Parathyroid adenoma (tissue), 2 donors: ENCODE measurements around the gene EFNA5.
A peak's percentile ranks its signal among the peaks of the same experiment; 100 is the strongest.

Experiments used
- H2AFZ ChIP-seq: fragments of 300-600 bp; sonication (generic); one replicate; pipeline ENCODE4 v1.7.0; 2017; ENCODE audit warnings: antibody characterized with exemption, mild to moderate bottlenecking
- H3K27ac ChIP-seq: fragments of 300-600 bp; sonication (generic); one replicate; pipeline ENCODE4 v1.7.0; 2017
- H3K27me3 ChIP-seq: fragments of 300-600 bp; sonication (generic); one replicate; pipeline ENCODE4 v1.7.0; 2017; ENCODE audit warnings: low read length; ENCODE audit not compliant: control insufficient read depth, insufficient read depth
- H3K36me3 ChIP-seq: fragments of 300-600 bp; sonication (generic); one replicate; pipeline ENCODE4 v1.7.0; 2017; ENCODE audit warnings: low read length; ENCODE audit not compliant: control insufficient read depth, insufficient read depth
- H3K4me1 ChIP-seq: fragments of 300-600 bp; sonication (generic); one replicate; pipeline ENCODE4 v1.7.0; 2017; ENCODE audit warnings: control low read depth
- H3K4me2 ChIP-seq: fragments of 300-600 bp; sonication (generic); one replicate; pipeline ENCODE4 v1.7.0; 2017; ENCODE audit warnings: low read length
- H3K4me3 ChIP-seq: fragments of 300-600 bp; sonication (generic); one replicate; pipeline ENCODE4 v1.7.0; 2017; ENCODE audit warnings: low read depth, low read length
- H3K79me2 ChIP-seq: fragments of 300-600 bp; sonication (generic); one replicate; pipeline ENCODE4 v1.7.0; 2017; ENCODE audit warnings: control low read depth
- H3K9ac ChIP-seq: fragments of 300-600 bp; sonication (generic); one replicate; pipeline ENCODE4 v1.7.0; 2017; ENCODE audit warnings: mild to moderate bottlenecking
- H3K9me3 ChIP-seq: fragments of 300-600 bp; sonication (generic); one replicate; pipeline ENCODE4 v1.7.0; 2017; ENCODE audit warnings: low read length; ENCODE audit not compliant: control insufficient read depth
- CTCF ChIP-seq: fragments of 300-600 bp; sonication (generic); IDR thresholded peaks from one replicate; pipeline ENCODE4 v1.7.0; 2017; ENCODE audit warnings: antibody characterized with exemption, mild to moderate bottlenecking
- donor health status: primary hyperparathyroidism.

The EFNA5 gene

DNA sequence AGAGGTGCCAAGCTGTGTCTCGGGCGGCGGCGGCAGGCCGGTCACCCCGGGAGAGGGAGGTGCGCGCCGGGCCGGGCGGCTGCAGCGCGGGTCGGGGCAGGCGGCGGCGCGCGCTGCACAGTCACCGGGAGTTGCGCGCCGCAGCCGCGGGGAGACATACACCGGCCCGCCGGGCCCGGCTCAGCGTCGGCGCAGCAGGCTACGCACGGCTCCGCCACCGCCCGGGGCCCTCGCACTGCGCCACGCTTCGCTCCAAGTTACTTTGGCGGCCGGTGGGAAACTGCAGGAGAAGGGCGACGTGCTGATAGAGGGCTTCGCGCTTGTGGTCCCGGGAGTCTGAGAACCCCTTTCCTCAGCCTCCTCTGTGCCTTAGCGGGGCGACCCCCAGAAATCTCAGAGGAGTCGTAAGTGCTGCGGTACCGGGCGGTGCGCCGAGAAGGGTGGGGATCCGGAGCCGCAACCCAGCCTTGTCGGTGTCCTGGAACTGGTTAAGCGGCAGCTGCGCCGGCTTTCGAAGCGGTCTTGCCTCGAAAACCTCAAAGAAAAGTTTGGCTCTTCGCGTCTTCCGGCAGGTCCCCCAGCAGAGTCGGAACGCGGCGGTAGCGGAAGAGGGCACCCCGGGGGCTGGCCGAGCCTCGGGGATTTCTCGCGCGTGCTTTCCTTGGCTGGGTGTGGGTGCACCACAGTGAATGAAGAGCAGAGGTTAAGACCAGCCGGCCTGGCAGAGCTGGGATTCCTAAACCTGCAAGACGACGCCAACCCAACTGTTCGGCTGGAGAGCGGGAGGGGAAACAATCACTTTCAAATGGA is at the start of gene EFNA5:
Gene EFNA5 (minus strand): TSS at position 6 of the 810 bp plus-strand sequence.
- no peak within 1 kb of the TSS for H3K9ac ChIP-seq
- H3K36me3 ChIP-seq, result no peaks in the 10 kb centered on the region
- H3K27me3 ChIP-seq, result no peaks in the 10 kb centered on the region
- H3K9me3 ChIP-seq, result no peaks in the 10 kb centered on the region
- TF ChIP-seq CTCF, result no peak
- H3K4me3 ChIP-seq, result peak within 1 kb of the TSS; percentile 57
- peak within 1 kb of the TSS; percentile 99 for H3K4me2 ChIP-seq
- H3K4me1 ChIP-seq, result peaks cover 3% of the 10 kb centered on the region
- H3K27ac ChIP-seq, result no peak within 1 kb of the TSS
- no peaks in the 10 kb centered on the region for H3K79me2 ChIP-seq
- H2AFZ ChIP-seq, result peak within 1 kb of the TSS; percentile 66

DNA sequence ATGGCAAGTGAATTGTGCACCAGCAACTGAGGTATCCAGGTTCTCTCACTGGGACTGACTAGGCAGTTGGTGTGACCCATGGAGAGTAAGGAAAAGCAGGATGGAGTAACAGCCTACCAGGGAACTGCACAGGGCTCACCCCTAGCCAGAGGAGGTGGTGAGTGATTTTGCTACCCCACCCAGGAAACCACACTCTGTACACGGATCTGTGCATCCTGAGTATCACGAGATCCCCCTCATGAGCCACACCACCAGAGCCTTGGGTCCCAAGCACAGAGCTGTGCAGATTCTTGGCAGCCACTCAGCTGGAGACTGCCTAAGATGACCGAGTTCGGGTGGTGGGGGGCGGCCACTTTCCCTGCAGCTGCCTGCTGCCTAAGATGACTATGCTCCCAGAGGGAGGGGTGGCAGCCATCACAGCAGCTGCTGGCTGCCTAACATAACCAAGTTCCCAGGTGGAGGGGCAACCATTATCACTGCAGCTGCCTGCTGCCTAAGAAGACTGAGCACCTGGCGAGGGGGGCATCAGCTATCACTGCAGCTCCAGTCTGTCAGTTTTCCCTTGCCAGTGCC is 48.4 kb upstream of the EFNA5 start:
- Histone ChIP-seq H3K36me3 (no peaks in the 10 kb centered on the region), H3K4me3 (no peak overlapping the region), H3K27ac (no peak overlapping the region), H3K4me2 (no peak overlapping the region), H3K4me1 (no peaks in the 10 kb centered on the region), H3K79me2 (no peaks in the 10 kb centered on the region), H2AFZ (no peak overlapping the region), H3K9me3 (no peaks in the 10 kb centered on the region), H3K9ac (no peak overlapping the region), H3K27me3 (no peaks in the 10 kb centered on the region)
- no peak for TF ChIP-seq CTCF

DNA sequence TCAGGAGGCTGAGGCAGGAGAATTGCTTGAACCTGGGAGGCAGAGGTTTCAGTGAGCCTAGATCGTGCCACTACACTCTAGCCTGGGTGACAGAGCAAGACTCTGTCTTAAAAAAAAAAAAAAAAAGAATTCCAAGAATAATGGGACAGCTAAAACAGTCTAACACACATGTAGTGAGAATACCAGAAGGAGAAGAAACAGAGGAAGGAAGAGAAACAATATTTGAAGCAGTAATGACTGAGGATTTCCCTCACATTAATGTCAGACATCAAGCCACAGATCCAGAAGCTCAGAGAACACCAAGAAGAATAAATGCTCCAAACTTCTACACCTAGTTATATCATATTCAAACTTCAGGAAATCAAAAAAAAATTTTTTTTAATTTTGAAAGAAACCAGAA is 47.1 kb upstream of the EFNA5 start:
- Histone ChIP-seq H3K4me3 (no peak overlapping the region), H3K27ac (no peak overlapping the region), H3K9me3 (no peaks in the 10 kb centered on the region), H3K79me2 (no peaks in the 10 kb centered on the region), H3K4me1 (no peaks in the 10 kb centered on the region), H3K4me2 (no peak overlapping the region), H3K27me3 (no peaks in the 10 kb centered on the region), H3K36me3 (no peaks in the 10 kb centered on the region), H2AFZ (no peak overlapping the region), H3K9ac (no peak overlapping the region)
- TF ChIP-seq CTCF, result no peak

DNA sequence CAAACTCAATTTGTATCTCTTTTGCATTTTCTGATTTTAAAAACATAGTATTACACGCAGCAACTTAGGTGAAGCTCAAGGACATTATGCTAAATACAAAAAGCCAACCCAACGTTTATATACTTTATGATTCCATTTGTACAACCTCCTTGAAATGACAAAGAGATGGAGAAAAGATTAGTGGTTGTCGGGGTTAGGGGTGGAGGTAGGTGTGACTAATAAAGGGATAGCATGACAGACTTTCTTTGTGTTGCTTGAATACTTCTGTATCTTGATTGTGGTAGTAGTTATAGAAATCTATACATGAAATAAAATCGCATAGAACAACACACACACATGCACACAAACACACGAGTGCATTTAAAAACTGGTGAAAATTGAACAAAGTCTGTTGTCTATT is 42.5 kb upstream of the EFNA5 start:
- Histone ChIP-seq H3K4me3 (no peak overlapping the region), H3K36me3 (no peaks in the 10 kb centered on the region), H2AFZ (no peak overlapping the region), H3K27ac (no peak overlapping the region), H3K4me2 (no peak overlapping the region), H3K9me3 (no peaks in the 10 kb centered on the region), H3K9ac (no peak overlapping the region), H3K79me2 (no peaks in the 10 kb centered on the region), H3K4me1 (no peaks in the 10 kb centered on the region), H3K27me3 (no peaks in the 10 kb centered on the region)
- no peak for TF ChIP-seq CTCF
